MCF 10A (cell line): ENCODE data around the gene ATP1B1. TPM values are rescaled to one million over a fixed set of nuclear protein-coding genes. Genes with fewer than 3 reads are reported as not detected.

ENCODE experiments used
- BruUV-seq: library from RNA; stranded (reverse); fragments of 400-500 nt; replicated peaks from 2 replicates; lab custom pipeline; 2021; lab: Mats Ljungman, UMichigan
- CTCF ChIA-PET: fragments of 300-600 bp; sonication (Branson Sonifier 250); formaldehyde crosslinking; extraction: SDS; loops from one replicate; lab custom pipeline; 2021; ENCODE audit warnings: antibody characterized with exemption, inconsistent platforms; lab: Yijun Ruan, JAX
- POLR2A ChIA-PET: fragments of 300-600, 350-650 bp; sonication (Branson Sonifier 250); formaldehyde crosslinking; extraction: SDS; loops from one replicate; lab custom pipeline; 2020; ENCODE audit warnings: antibody characterized with exemption, inconsistent platforms; lab: Yijun Ruan, JAX
- DNase-seq: peaks from one replicate; pipeline ENCODE4 v3.0.0-alpha.2; 2018; ENCODE audit not compliant: unreplicated experiment
- H3K27ac Mint-ChIP-seq: one replicate; pipeline ENCODE4 v1.8.0; 2022; ENCODE audit warnings: mild to moderate bottlenecking, low read depth, mixed read lengths; ENCODE audit not compliant: unreplicated experiment
- H3K27me3 Mint-ChIP-seq: one replicate; pipeline ENCODE4 v1.8.0; 2022; ENCODE audit warnings: mixed read lengths; ENCODE audit not compliant: insufficient read depth, unreplicated experiment
- H3K36me3 Mint-ChIP-seq: one replicate; pipeline ENCODE4 v1.8.0; 2022; ENCODE audit warnings: mild to moderate bottlenecking, moderate library complexity, mixed read lengths; ENCODE audit not compliant: insufficient read depth, unreplicated experiment
- H3K4me1 Mint-ChIP-seq: one replicate; pipeline ENCODE4 v1.8.0; 2022; ENCODE audit warnings: mixed read lengths; ENCODE audit not compliant: insufficient read depth, unreplicated experiment
- H3K4me3 Mint-ChIP-seq: one replicate; pipeline ENCODE4 v1.8.0; 2022; ENCODE audit warnings: mild to moderate bottlenecking, moderate library complexity, mixed read lengths; ENCODE audit not compliant: unreplicated experiment
- H3K9me3 Mint-ChIP-seq: one replicate; pipeline ENCODE4 v1.8.0; 2022; ENCODE audit warnings: mixed read lengths; ENCODE audit not compliant: unreplicated experiment
- intact Hi-C: fragments of 100-400 bp; cut with micrococcal nuclease; formaldehyde crosslinking; loops from 2 replicates; pipeline ENCODE4 v1.14.1; 2022
- total RNA-seq: library from RNA; stranded (reverse); gene quantifications from 2 replicates; pipeline ENCODE4 v1.2.3, GENCODE V29; 2022
- TF ChIP-seq, protein P1 (sequence below): fragments of 200-600 bp; IDR thresholded peaks from one replicate; pipeline ENCODE4 v1.8.0; 2022; ENCODE audit warnings: antibody characterized with exemption, mild to moderate bottlenecking; ENCODE audit not compliant: unreplicated experiment

The ATP1B1 gene
- total RNA-seq, 1 experiment from 2014 or later: 20.0 TPM

DNA sequence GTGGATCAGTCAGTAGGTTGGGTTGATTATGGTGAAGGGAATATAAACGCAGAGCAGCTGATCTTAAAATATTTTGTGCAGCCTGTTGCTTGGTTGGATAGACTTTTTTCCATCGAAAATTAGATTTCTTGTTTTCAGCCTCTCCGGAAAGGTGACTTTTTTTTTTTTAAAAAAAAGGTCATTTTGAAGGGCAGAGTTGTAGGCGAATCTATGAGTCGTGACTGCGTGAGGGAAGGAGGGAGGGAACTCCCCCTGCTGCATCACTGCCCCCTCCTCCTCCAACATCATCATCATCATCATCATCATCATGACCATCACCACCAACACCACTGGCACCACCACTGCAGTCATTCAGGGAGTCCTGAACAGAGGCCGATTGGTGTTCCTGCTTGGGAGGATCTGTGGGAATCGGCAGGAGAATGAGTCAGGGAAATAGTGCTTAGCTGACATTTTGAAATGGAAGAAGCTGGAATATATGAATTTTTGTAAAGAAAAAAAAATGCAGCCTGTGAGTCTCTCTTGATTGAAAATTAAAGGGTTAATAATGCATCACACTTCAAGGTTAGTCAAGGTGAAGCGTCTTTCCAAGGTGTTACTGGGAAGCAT is 1.2 kb downstream of the ATP1B1 start:
- TF ChIP-seq, protein P1, sequence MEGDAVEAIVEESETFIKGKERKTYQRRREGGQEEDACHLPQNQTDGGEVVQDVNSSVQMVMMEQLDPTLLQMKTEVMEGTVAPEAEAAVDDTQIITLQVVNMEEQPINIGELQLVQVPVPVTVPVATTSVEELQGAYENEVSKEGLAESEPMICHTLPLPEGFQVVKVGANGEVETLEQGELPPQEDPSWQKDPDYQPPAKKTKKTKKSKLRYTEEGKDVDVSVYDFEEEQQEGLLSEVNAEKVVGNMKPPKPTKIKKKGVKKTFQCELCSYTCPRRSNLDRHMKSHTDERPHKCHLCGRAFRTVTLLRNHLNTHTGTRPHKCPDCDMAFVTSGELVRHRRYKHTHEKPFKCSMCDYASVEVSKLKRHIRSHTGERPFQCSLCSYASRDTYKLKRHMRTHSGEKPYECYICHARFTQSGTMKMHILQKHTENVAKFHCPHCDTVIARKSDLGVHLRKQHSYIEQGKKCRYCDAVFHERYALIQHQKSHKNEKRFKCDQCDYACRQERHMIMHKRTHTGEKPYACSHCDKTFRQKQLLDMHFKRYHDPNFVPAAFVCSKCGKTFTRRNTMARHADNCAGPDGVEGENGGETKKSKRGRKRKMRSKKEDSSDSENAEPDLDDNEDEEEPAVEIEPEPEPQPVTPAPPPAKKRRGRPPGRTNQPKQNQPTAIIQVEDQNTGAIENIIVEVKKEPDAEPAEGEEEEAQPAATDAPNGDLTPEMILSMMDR: no peak
- Mint-ChIP-seq H3K4me3 (peak overlapping the region; percentile 80), H3K36me3 (peaks cover 25% of the 10 kb centered on the region), H3K27me3 (no peaks in the 10 kb centered on the region), H3K4me1 (peaks cover 49% of the 10 kb centered on the region), H3K9me3 (no peaks in the 10 kb centered on the region), H3K27ac (peak overlapping the region; percentile 96)
- ChIA-PET CTCF (interaction anchor here (0.7 to 10.2 kb wide), 29 partner anchors 9 to 765 kb away, joined by 3 to 135 read pairs (median 5); no protein-coding TSS in a partner anchor), POLR2A (interaction anchor here (0.5 to 6.8 kb wide), 38 partner anchors 10 to 1557 kb away, joined by 3 to 96 read pairs (median 4); partner anchors contain the start of genes BLZF1, NME7 and SLC19A2)
- peak; percentile 54 for DNase-seq
- TSS peak; percentile 33 for BruUV-seq
- intact Hi-C loops: loop anchor here (2.0 kb wide), 2 partner anchors 47 to 241 kb away; no protein-coding TSS in a partner anchor

DNA sequence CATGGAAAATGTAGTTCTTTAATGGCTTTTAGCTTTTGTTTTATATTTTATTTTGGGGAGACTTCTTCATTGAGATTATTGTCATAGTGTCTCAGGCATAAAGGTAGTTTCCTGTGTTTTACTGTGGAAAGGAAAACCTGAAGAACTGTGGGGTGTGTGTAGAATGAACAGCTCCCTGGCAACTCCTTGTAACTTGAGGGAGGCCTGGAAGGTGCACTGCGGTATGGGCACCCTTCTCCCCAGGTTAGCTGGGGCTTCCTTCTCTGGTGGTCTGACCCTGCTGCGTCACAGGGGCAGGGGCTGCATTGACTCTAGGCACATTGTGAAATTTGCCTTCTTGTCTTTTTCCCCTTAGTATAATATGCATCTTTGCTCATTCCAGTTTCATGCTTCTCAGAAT is 1.7 kb downstream of the ATP1B1 start:
- TF ChIP-seq, protein P1: no peak
- intact Hi-C loops: loop anchor here (2.0 kb wide), 2 partner anchors 47 to 241 kb away; no protein-coding TSS in a partner anchor
- no TSS peak for BruUV-seq
- Mint-ChIP-seq H3K9me3 (no peaks in the 10 kb centered on the region), H3K4me1 (peaks cover 49% of the 10 kb centered on the region), H3K36me3 (peaks cover 27% of the 10 kb centered on the region), H3K27me3 (no peaks in the 10 kb centered on the region), H3K27ac (peak overlapping the region; percentile 96), H3K4me3 (peak overlapping the region; percentile 80)
- ChIA-PET POLR2A (interaction anchor here (0.6 to 6.8 kb wide), 23 partner anchors 9 to 505 kb away, joined by 3 to 96 read pairs (median 5); partner anchors contain the start of genes BLZF1, NME7 and SLC19A2), CTCF (interaction anchor here (0.6 to 10.2 kb wide), 35 partner anchors 10 to 765 kb away, joined by 3 to 135 read pairs (median 4); no protein-coding TSS in a partner anchor)
- DNase-seq: peak; percentile 36

DNA sequence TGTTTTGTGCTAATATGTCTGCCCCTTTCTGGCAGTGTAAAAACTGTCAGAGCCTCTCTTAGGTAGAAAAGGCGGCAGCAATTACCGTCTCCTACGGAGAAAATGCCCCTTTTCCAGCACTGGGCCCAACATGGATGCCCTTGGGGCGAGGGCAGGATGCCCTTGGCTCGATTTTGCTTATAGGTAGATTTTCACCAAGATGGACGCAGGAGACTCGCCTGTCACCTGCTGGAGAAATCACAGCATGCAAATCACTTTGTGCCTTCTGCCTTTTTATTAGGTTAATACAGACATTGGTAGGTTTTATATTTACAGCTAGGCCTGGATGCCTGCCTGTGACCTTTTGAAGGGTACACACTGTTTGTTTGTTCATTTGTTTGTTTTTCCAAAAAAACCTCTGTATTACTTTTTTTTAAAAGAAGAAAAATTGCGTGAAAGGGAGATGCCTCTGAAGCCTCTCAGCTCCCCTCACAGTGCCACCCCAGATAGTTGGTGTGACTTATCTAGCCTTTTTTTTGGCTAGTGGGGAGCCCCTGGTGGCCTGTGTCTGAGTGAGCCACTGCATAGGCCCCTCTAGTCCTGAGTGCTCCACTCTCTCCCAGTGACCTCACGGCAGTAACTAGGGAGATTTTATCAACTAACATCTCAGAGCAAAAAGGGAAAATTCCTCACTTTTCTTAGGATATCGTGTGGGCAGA is 2.5 kb downstream of the ATP1B1 start:
- Mint-ChIP-seq H3K27me3 (no peaks in the 10 kb centered on the region), H3K27ac (peak overlapping the region; percentile 96), H3K36me3 (peaks cover 33% of the 10 kb centered on the region), H3K9me3 (no peaks in the 10 kb centered on the region), H3K4me3 (peak overlapping the region; percentile 80), H3K4me1 (peaks cover 57% of the 10 kb centered on the region)
- ChIA-PET CTCF (interaction anchor here (0.5 to 10.2 kb wide), 57 partner anchors 9 to 980 kb away, joined by 3 to 135 read pairs (median 4); partner anchors contain the start of genes BLZF1 and NME7), POLR2A (interaction anchor here (0.6 to 6.8 kb wide), 19 partner anchors 11 to 825 kb away, joined by 3 to 96 read pairs (median 3); partner anchors contain the start of genes BLZF1, NME7 and SCYL3)
- TF ChIP-seq, protein P1: peak; percentile 22
- DNase-seq: peak; percentile 68
- intact Hi-C loops: loop anchor here (1.0 to 2.0 kb wide), 5 partner anchors 48 to 506 kb away; no protein-coding TSS in a partner anchor
- BruUV-seq: no TSS peak
